HepG2 (cell line): Measurements from ENCODE around the gene KLF7. TPM values are rescaled to one million over a fixed set of nuclear protein-coding genes. Genes with fewer than 3 reads are reported as not detected.

Source experiments
- ATAC-seq: fragments of 200-7000 bp; cut with Tn5 transposase; 3 replicates; pipeline ENCODE4 v1.9.1; 2020; ENCODE audit warnings: mild to moderate bottlenecking, moderate library complexity
- BruUV-seq: library from RNA; stranded (reverse); fragments of 400-500 nt; replicated peaks from 2 replicates; lab custom pipeline; 2021; lab: Mats Ljungman, UMichigan
- CTCF ChIA-PET: fragments of 300-600 bp; formaldehyde crosslinking; extraction: SDS; loops from one replicate; lab custom pipeline; 2021; ENCODE audit warnings: low total read pairs, inconsistent platforms, low intra/inter-chr PET ratio; lab: Yijun Ruan, JAX
- POLR2A ChIA-PET: fragments of 350-600 bp; sonication (Branson Sonifier 250); formaldehyde crosslinking; loops from one replicate; lab custom pipeline; 2020; ENCODE audit warnings: antibody characterized with exemption, inconsistent platforms; lab: Yijun Ruan, JAX
- DNase-seq: peaks from one replicate; pipeline ENCODE4 v3.0.0-alpha.2; 2015; ENCODE audit warnings: low spot score
- FAIRE-seq: peaks from 3 replicates; lab custom pipeline; 2011; peaks lifted over from hg19 to GRCh38; lab: Jason Lieb, UNC
- H2AFZ ChIP-seq: one replicate; pipeline ENCODE4 v1.6.1; 2011; ENCODE audit warnings: low read length, inconsistent platforms
- H3K27ac ChIP-seq: fragments of 300-600 bp; 3 replicates; pipeline ENCODE4 v1.8.0; 2011; ENCODE audit warnings: mixed run types, mild to moderate bottlenecking, mixed read lengths, low read length, inconsistent platforms; ENCODE audit not compliant: insufficient read depth; ENCODE audit errors: extremely low read length
- H3K27me3 ChIP-seq, 2 experiments: fragments of 200-600 bp in 1 of 2; 2 replicates in 1 of 2; 3 replicates in 1 of 2; pipeline versions ENCODE4 v1.6.0 to v1.8.0; 2011; ENCODE audit warnings: low read length in 2 of 2, mild to moderate bottlenecking in 2 of 2, moderate library complexity in 2 of 2, inconsistent platforms in 1 of 2; ENCODE audit not compliant: insufficient read depth in 2 of 2, control insufficient read depth in 1 of 2
- H3K36me3 ChIP-seq, 2 experiments: fragments of 200-600 bp in 1 of 2; replicated peaks in 1 of 2; 2 replicates in 1 of 2; 3 replicates in 1 of 2; pipeline versions ENCODE4 v1.5.1 to v1.8.0; 2011; ENCODE audit warnings: low read length in 2 of 2, inconsistent platforms in 1 of 2; ENCODE audit not compliant: insufficient read depth in 2 of 2, control insufficient read depth in 1 of 2
- H3K4me1 ChIP-seq: 2 replicates; pipeline ENCODE4 v1.5.1; 2012; ENCODE audit warnings: low read length, inconsistent platforms; ENCODE audit not compliant: insufficient read depth
- H3K4me2 ChIP-seq: 2 replicates; pipeline ENCODE4 v1.6.0; 2011; ENCODE audit warnings: low read depth, low read length, inconsistent platforms
- H3K4me3 ChIP-seq, 3 experiments: fragments of 200-600 bp in 1 of 3; sonication (generic), shearing (Covaris generic) in 1 of 3; replicated peaks in 1 of 3; 2 replicates each; pipeline ENCODE4 v1.5.1; 2011 to 2016; ENCODE audit warnings: low read length in 3 of 3, inconsistent platforms in 2 of 3, low read depth in 2 of 3, mild to moderate bottlenecking in 2 of 3, control low read depth in 1 of 3, mixed read lengths in 1 of 3; ENCODE audit not compliant: insufficient read depth in 1 of 3
- H3K79me2 ChIP-seq: one replicate; pipeline ENCODE4 v1.6.1; 2011; ENCODE audit warnings: low read length, inconsistent platforms; ENCODE audit not compliant: insufficient read depth
- H3K9ac ChIP-seq: 2 replicates; pipeline ENCODE4 v1.6.0; 2011; ENCODE audit warnings: mild to moderate bottlenecking, low read depth, low read length, inconsistent platforms; ENCODE audit not compliant: insufficient read depth
- H3K9me3 ChIP-seq: 2 replicates; pipeline ENCODE4 v1.5.1; 2012; ENCODE audit warnings: mild to moderate bottlenecking, low read length
- H4K20me1 ChIP-seq: 2 replicates; pipeline ENCODE4 v1.6.0; 2011; ENCODE audit warnings: inconsistent platforms, mild to moderate bottlenecking, low read length, moderate library complexity; ENCODE audit not compliant: insufficient read depth
- SIX1 ChIP-seq: sonication (generic); formaldehyde crosslinking; IDR thresholded peaks from 2 replicates; pipeline ENCODE4 v1.4.0; 2020; ENCODE audit warnings: missing genetic modification reagents, borderline replicate concordance
- SKI ChIP-seq: fragments of 450-650 bp; IDR thresholded peaks from one replicate; pipeline ENCODE4 v1.6.1; 2018; ENCODE audit warnings: mild to moderate bottlenecking; ENCODE audit not compliant: partially characterized antibody
- TAF15 ChIP-seq: fragments of 200-400 bp; formaldehyde crosslinking; IDR thresholded peaks from one replicate; pipeline ENCODE4 v1.6.1; 2018; ENCODE audit warnings: mild to moderate bottlenecking, low read depth, low read length; ENCODE audit not compliant: poor library complexity, severe bottlenecking
- TSC22D2 ChIP-seq: sonication (generic); formaldehyde crosslinking; IDR thresholded peaks from 2 replicates; pipeline ENCODE4 v1.5.1; 2020; ENCODE audit warnings: missing genetic modification reagents, mild to moderate bottlenecking, borderline replicate concordance
- UBTF ChIP-seq: sonication (generic); formaldehyde crosslinking; IDR thresholded peaks from 2 replicates; pipeline ENCODE4 v1.4.0; 2020; ENCODE audit warnings: mild to moderate bottlenecking, missing genetic modification reagents
- ZBED4 ChIP-seq: sonication (generic); formaldehyde crosslinking; IDR thresholded peaks from 2 replicates; pipeline ENCODE4 v1.4.0; 2020; ENCODE audit warnings: missing genetic modification reagents, borderline replicate concordance
- ZBTB4 ChIP-seq: sonication (generic); formaldehyde crosslinking; IDR thresholded peaks from 2 replicates; pipeline ENCODE4 v1.4.0; 2020; ENCODE audit warnings: missing genetic modification reagents, mild to moderate bottlenecking, borderline replicate concordance
- ZFAT ChIP-seq: sonication (generic); formaldehyde crosslinking; conservative IDR thresholded peaks from 2 replicates; pipeline ENCODE4 v1.8.1; 2023; ENCODE audit warnings: missing genetic modification reagents, inconsistent platforms
- ZNF12 ChIP-seq: sonication (generic); formaldehyde crosslinking; IDR thresholded peaks from 2 replicates; pipeline ENCODE4 v1.5.0; 2020; ENCODE audit warnings: missing genetic modification reagents
- ZNF367 ChIP-seq: sonication (generic); formaldehyde crosslinking; IDR thresholded peaks from 2 replicates; pipeline ENCODE4 v1.4.0; 2020; ENCODE audit warnings: missing genetic modification reagents, borderline replicate concordance
- ZNF569 ChIP-seq: sonication (generic); formaldehyde crosslinking; IDR thresholded peaks from 2 replicates; pipeline ENCODE4 v1.5.0; 2020; ENCODE audit warnings: mild to moderate bottlenecking, missing genetic modification reagents, moderate library complexity, borderline replicate concordance
- WGBS: methylation state at CpG from one replicate; pipeline ENCODE4 v1.1.6; 2017; ENCODE audit warnings: low lambda C conversion rate; 5-methylcytosine and 5-hydroxymethylcytosine counted together
- in situ Hi-C: cut with HindIII; loops from 2 replicates; pipeline ENCODE4 v1.10.0; 2017; ENCODE audit warnings: low pct_unique_long_range_greater_than_20kb; ENCODE audit not compliant: extremely low pct_ligation_motif_present
- intact Hi-C: fragments of 100-400 bp; cut with micrococcal nuclease; formaldehyde crosslinking; loops from one replicate; pipeline ENCODE4 v1.10.0; 2022; ENCODE audit not compliant: unreplicated experiment
- polyA plus RNA-seq, 8 experiments: library from polyadenylated mRNA; depleted of rRNA in 3 of 8; stranded (reverse) in 7 of 8; unstranded in 1 of 8; fragments of >200 nt; fragmentation: Illumina TruSeq in 4 of 8; extraction: Trizol in 4 of 8; gene quantifications; 2 replicates each; pipeline versions ENCODE4 v1.2.1 to v1.2.3, GENCODE V29; 2011 to 2016; ENCODE audit warnings: low read depth in 4 of 8, missing spikeins in 1 of 8, mixed read lengths in 1 of 8; ENCODE audit not compliant: insufficient read depth in 1 of 8
- total RNA-seq, 5 experiments: library from RNA; depleted of rRNA; stranded (reverse); fragments of >200 nt; fragmentation: Illumina TruSeq; extraction: Trizol; gene quantifications; 2 replicates each; pipeline ENCODE4 v1.2.3, GENCODE V29; 2016; ENCODE audit warnings: low read depth in 1 of 5

The KLF7 gene
- total and polyA plus RNA-seq, 2 of the 13 experiments (the other 11 are each of a cell fraction or from before 2014, with no cell fraction given): 2.6 to 5.4 TPM

GRCh38 chr2:207064128-207064690 lies 101.5 kb downstream of the KLF7 start (continued):
- TF ChIP-seq SIX1 (CRISPR knock-in tag) (no peak), UBTF (CRISPR knock-in tag) (no peak), ZBTB4 (CRISPR knock-in tag) (no peak)

- Histone ChIP-seq H2AFZ (no peak overlapping the region), H3K27me3 (peaks cover 0 to 3% of the 10 kb centered on the region in 2 experiments; a peak in 1 of 5 replicates), H3K9me3 (no peaks in the 10 kb centered on the region), H3K36me3 (no peaks in the 10 kb centered on the region), H3K4me1 (no peaks in the 10 kb centered on the region), H3K4me3 (no peak overlapping the region), H3K79me2 (no peaks in the 10 kb centered on the region), H3K4me2 (no peak overlapping the region), H3K27ac (no peak overlapping the region), H4K20me1 (no peaks in the 10 kb centered on the region), H3K9ac (no peak overlapping the region)
- POLR2A ChIA-PET: no interaction called here
- no peak for DNase-seq
- FAIRE-seq: no peak
- BruUV-seq: no TSS peak
- ATAC-seq: no peak
- 28% methylated on average over 1 of the region's 1 CpG for WGBS
- intact Hi-C loops: no loop called here
- CTCF ChIA-PET: no interaction called here
- in situ Hi-C loops: no loop called here
- TF ChIP-seq ZNF12 (CRISPR knock-in tag) (no peak), ZNF569 (CRISPR knock-in tag) (no peak), ZFAT (no peak), TSC22D2 (no peak), ZNF367 (no peak), SKI (no peak), TAF15 (no peak), ZBED4 (no peak)
These were observed 104.6 kb downstream of the KLF7 start for GRCh38 chr2:207061181-207061580.
